SK-N-SH (cell line): ENCODE data around the gene SRSF10.

Source experiments
- CTCF ChIP-seq: fragments of 200-600 bp; sonication (generic); IDR thresholded peaks from 2 replicates; pipeline ENCODE4 v1.6.1; 2017; ENCODE audit warnings: antibody characterized with exemption, mild to moderate bottlenecking, moderate library complexity
- EP300 ChIP-seq, 2 experiments: IDR thresholded peaks; 2 replicates each; pipeline versions ENCODE4 v1.4.0 to v1.6.1; 2012; ENCODE audit warnings: borderline replicate concordance in 1 of 2, low read depth in 1 of 2, low read length in 1 of 2
- NRF1 ChIP-seq: IDR thresholded peaks from 2 replicates; pipeline ENCODE4 v1.6.1; 2012; ENCODE audit warnings: low read depth, mild to moderate bottlenecking, low read length
- PBX3 ChIP-seq: IDR thresholded peaks from 2 replicates; pipeline ENCODE4; 2012
- RAD21 ChIP-seq: IDR thresholded peaks from 2 replicates; pipeline ENCODE4 v1.6.1; 2012; ENCODE audit warnings: mild to moderate bottlenecking, low read length

DNA sequence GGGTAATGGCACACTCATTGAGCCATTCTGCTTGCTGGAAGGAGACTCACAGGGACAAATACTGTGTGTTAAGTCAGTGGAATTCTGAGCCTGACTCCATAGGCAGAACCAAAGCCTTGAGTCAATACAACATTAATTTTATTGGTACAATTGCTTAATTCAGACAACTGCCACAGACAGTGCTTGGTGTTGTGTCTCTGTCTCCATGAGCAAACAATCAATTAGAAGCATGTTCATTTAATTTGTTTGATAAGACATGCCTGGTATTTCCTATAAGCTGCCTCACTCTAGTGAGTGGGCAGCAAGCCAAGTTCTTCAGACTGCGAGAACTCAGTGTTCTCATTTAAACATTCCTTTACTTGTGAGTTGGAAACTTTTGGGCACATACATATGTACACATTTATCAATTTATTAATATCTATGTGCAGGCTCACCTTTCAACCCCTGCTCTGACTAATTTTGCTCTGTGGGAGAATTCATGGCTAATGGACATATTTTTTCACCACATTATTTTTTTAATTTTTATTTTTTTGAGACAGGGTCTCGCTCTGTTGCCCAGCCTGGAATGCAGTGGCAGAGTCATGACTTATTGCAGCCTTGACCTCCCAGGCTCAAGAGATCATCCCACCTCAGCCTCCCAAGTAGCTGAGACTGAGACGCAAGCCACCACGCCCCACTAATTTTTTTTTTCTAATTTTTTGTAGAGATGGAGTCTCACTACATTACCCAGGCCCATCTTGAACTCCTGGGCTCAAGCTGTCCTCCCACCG is 4.5 kb upstream of the SRSF10 start:
- TF ChIP-seq CTCF, result no peak
- TF ChIP-seq NRF1, result no peak
- 0 out of 2 replicates have a peak, but pooled peaks have one; percentile 14 for TF ChIP-seq PBX3
- peak; percentile 23 to 31; a peak in 1 of 4 replicates for TF ChIP-seq EP300 (IDR thresholded peaks at IDR 0.05; ENCODE audit: borderline replicate concordance in 1 of 2, low read depth in 1 of 2, low read length in 1 of 2)
- no peak for TF ChIP-seq RAD21
